GM12878 (cell line): ENCODE data around the gene RABL2B. TPM values are rescaled to one million over a fixed set of nuclear protein-coding genes. Genes with fewer than 3 reads are reported as not detected.

Experiments used
- ATAC-seq: fragments of 200-7000 bp; cut with Tn5 transposase; 3 replicates; pipeline ENCODE4 v1.9.1; 2020; ENCODE audit warnings: mild to moderate bottlenecking, moderate library complexity
- BruUV-seq: library from RNA; stranded (reverse); fragments of 400-500 nt; replicated peaks from 2 replicates; lab custom pipeline; 2021; lab: Mats Ljungman, UMichigan
- CTCF ChIA-PET: fragments of 300-600 bp; sonication (Branson Sonifier 250); formaldehyde crosslinking; extraction: SDS; loops from one replicate; lab custom pipeline; 2021; ENCODE audit warnings: inconsistent platforms; lab: Yijun Ruan, JAX
- POLR2A ChIA-PET: fragments of 350-600 bp; formaldehyde crosslinking; extraction: SDS; loops from one replicate; lab custom pipeline; 2021; ENCODE audit warnings: inconsistent platforms; lab: Charles Lee
- RAD21 ChIA-PET: fragments of 300-600 bp; sonication (Branson Sonifier 250); formaldehyde crosslinking; loops from one replicate; lab custom pipeline; 2023; ENCODE audit warnings: antibody characterized with exemption; ENCODE audit not compliant: unreplicated experiment; lab: Charles Lee
- SMC1A ChIA-PET: fragments of 300-600 bp; sonication (Branson Sonifier 250); formaldehyde crosslinking; loops from one replicate; lab custom pipeline; 2023; ENCODE audit not compliant: unreplicated experiment, uncharacterized antibody; lab: Charles Lee
- DNase-seq: peaks from one replicate; pipeline ENCODE4 v3.0.0-alpha.2; 2011; ENCODE audit warnings: low read depth, low spot score
- FAIRE-seq: peaks from 3 replicates; lab custom pipeline; 2011; peaks lifted over from hg19 to GRCh38; lab: Jason Lieb, UNC
- H2AFZ ChIP-seq: 2 replicates; pipeline ENCODE4 v1.6.0; 2011; ENCODE audit warnings: low read depth, low read length, control low read depth; ENCODE audit not compliant: control insufficient read depth
- H3K27ac ChIP-seq: 2 replicates; pipeline ENCODE4 v1.5.1; 2011; ENCODE audit warnings: control low read depth; ENCODE audit not compliant: control insufficient read depth, insufficient read depth
- H3K27me3 ChIP-seq, 2 experiments: replicated peaks in 1 of 2; 2 replicates each; pipeline versions ENCODE4 v1.6.0 to v1.6.1; 2011; ENCODE audit warnings: low read length in 1 of 2; ENCODE audit not compliant: control insufficient read depth in 2 of 2, insufficient read depth in 2 of 2
- H3K36me3 ChIP-seq, 2 experiments: 2 replicates each; pipeline ENCODE4 v1.5.1; 2011; ENCODE audit warnings: low read length in 1 of 2; ENCODE audit not compliant: control insufficient read depth in 2 of 2, insufficient read depth in 2 of 2
- H3K4me1 ChIP-seq: 2 replicates; pipeline ENCODE4 v1.6.1; 2011; ENCODE audit warnings: mild to moderate bottlenecking, low read length, moderate library complexity, mixed read lengths; ENCODE audit not compliant: control insufficient read depth, insufficient read depth
- H3K4me2 ChIP-seq: 2 replicates; pipeline ENCODE4 v1.6.0; 2011; ENCODE audit warnings: control low read depth; ENCODE audit not compliant: control insufficient read depth, insufficient read depth
- H3K4me3 ChIP-seq: fragments of 200-600 bp; sonication (generic); 2 replicates; pipeline ENCODE4 v1.5.1; 2016
- H3K79me2 ChIP-seq: 2 replicates; pipeline ENCODE4 v1.6.0; 2011; ENCODE audit warnings: low read length; ENCODE audit not compliant: control insufficient read depth, insufficient read depth
- H3K9ac ChIP-seq: 2 replicates; pipeline ENCODE4 v1.8.0; 2011; ENCODE audit warnings: low read length, control low read depth, mixed read lengths; ENCODE audit not compliant: control insufficient read depth, insufficient read depth
- H3K9me3 ChIP-seq: replicated peaks from 3 replicates; pipeline ENCODE4 v1.5.1; 2011; ENCODE audit warnings: mild to moderate bottlenecking, low read length; ENCODE audit not compliant: control insufficient read depth, insufficient read depth
- H4K20me1 ChIP-seq: 2 replicates; pipeline ENCODE4 v1.6.0; 2011; ENCODE audit not compliant: control insufficient read depth, insufficient read depth
- BCLAF1 ChIP-seq: fragments of 450-650 bp; IDR thresholded peaks from 2 replicates; pipeline ENCODE4 v1.6.1; 2017; ENCODE audit warnings: antibody characterized with exemption, mild to moderate bottlenecking, moderate library complexity
- CBX3 ChIP-seq: fragments of 200-600 bp; sonication (generic); IDR thresholded peaks from 2 replicates; pipeline ENCODE4 v1.6.1; 2016; ENCODE audit warnings: low read depth, borderline replicate concordance
- CHD2 ChIP-seq: IDR thresholded peaks from 2 replicates; pipeline ENCODE4 v1.6.1; 2011; ENCODE audit warnings: low read depth, low read length, improper control_type of control experiment, borderline replicate concordance
- CREB1 ChIP-seq: IDR thresholded peaks from 2 replicates; pipeline ENCODE4 v1.6.1; 2012; ENCODE audit warnings: low read depth, mild to moderate bottlenecking, inconsistent platforms
- DPF2 ChIP-seq: fragments of 450-650 bp; IDR thresholded peaks from 2 replicates; pipeline ENCODE4 v1.6.1; 2017; ENCODE audit warnings: mild to moderate bottlenecking
- FOXM1 ChIP-seq: IDR thresholded peaks from 2 replicates; pipeline ENCODE4 v1.6.1; 2012; ENCODE audit warnings: low read depth, mild to moderate bottlenecking, inconsistent platforms, low read length, moderate library complexity
- HDGF ChIP-seq: fragments of 450-650 bp; IDR thresholded peaks from 2 replicates; pipeline ENCODE4 v1.6.1; 2016; ENCODE audit warnings: antibody characterized with exemption
- IRF3 ChIP-seq: fragments of 450-650 bp; IDR thresholded peaks from 2 replicates; pipeline ENCODE4 v1.6.1; 2014; ENCODE audit warnings: mild to moderate bottlenecking
- IRF5 ChIP-seq: fragments of 450-650 bp; IDR thresholded peaks from 2 replicates; pipeline ENCODE4 v1.6.1; 2017; ENCODE audit warnings: borderline replicate concordance
- LARP7 ChIP-seq: fragments of 450-650 bp; IDR thresholded peaks from 2 replicates; pipeline ENCODE4 v1.6.1; 2017; ENCODE audit warnings: mild to moderate bottlenecking
- NFYA ChIP-seq: IDR thresholded peaks from 2 replicates; pipeline ENCODE4 v1.6.1; 2011; ENCODE audit warnings: low read depth, mild to moderate bottlenecking, low read length, improper control_type of control experiment, borderline replicate concordance
- RB1 ChIP-seq: fragments of 450-650 bp; formaldehyde crosslinking; IDR thresholded peaks from 2 replicates; pipeline ENCODE4 v1.6.1; 2017; ENCODE audit warnings: mild to moderate bottlenecking, borderline replicate concordance
- RUNX3 ChIP-seq: IDR thresholded peaks from 2 replicates; pipeline ENCODE4 v1.6.1; 2012; ENCODE audit warnings: low read length, inconsistent platforms
- SIX5 ChIP-seq: IDR thresholded peaks from 2 replicates; pipeline ENCODE4 v1.6.1; 2011; ENCODE audit warnings: mild to moderate bottlenecking, low read depth, low read length, moderate library complexity; ENCODE audit not compliant: severe bottlenecking
- STAT1 ChIP-seq: fragments of 450-650 bp; conservative IDR thresholded peaks from 2 replicates; pipeline ENCODE4 v1.6.1; 2014; ENCODE audit warnings: antibody characterized with exemption, mild to moderate bottlenecking
- TCF3 ChIP-seq: IDR thresholded peaks from 2 replicates; pipeline ENCODE4 v1.6.1; 2012; ENCODE audit warnings: low read depth, mild to moderate bottlenecking, low read length, borderline replicate concordance; ENCODE audit not compliant: insufficient read depth
- WRNIP1 ChIP-seq: IDR thresholded peaks from 2 replicates; pipeline ENCODE4 v1.6.1; 2011; ENCODE audit warnings: low read depth, low read length, improper control_type of control experiment, borderline replicate concordance
- ZSCAN29 ChIP-seq: fragments of 450-650 bp; IDR thresholded peaks from 2 replicates; pipeline ENCODE4 v1.6.1; 2017; ENCODE audit warnings: mild to moderate bottlenecking, moderate library complexity
- ZZZ3 ChIP-seq: IDR thresholded peaks from 2 replicates; pipeline ENCODE4 v1.6.1; 2011; ENCODE audit warnings: low read depth; ENCODE audit not compliant: control insufficient read depth, insufficient read length
- WGBS: methylation state at CpG from one replicate; pipeline ENCODE4 v1.1.6; 2016; ENCODE audit warnings: low lambda C conversion rate; ENCODE audit not compliant: insufficient replicate concordance, insufficient coverage; ENCODE audit errors: missing lambda C conversion rate; 5-methylcytosine and 5-hydroxymethylcytosine counted together
- in situ Hi-C: fragments of 300-500 bp; cut with MboI; formaldehyde crosslinking; loops from 9 replicates; pipeline ENCODE4 v1.14.3; 2018; ENCODE audit warnings: mixed read lengths
- intact Hi-C: fragments of 100-400 bp; cut with micrococcal nuclease; formaldehyde crosslinking; loops from one replicate; pipeline ENCODE4 v1.14.2; 2022; ENCODE audit not compliant: unreplicated experiment
- polyA plus RNA-seq, 11 experiments: library from polyadenylated mRNA; depleted of rRNA in 4 of 11; unstranded in 6 of 11; stranded (reverse) in 5 of 11; fragments of >200 nt; fragmentation: Nextera tagmentation in 4 of 11; fragmentation: Illumina TruSeq in 1 of 11; extraction: Ambion mirVana in 4 of 11; extraction: Trizol in 1 of 11; gene quantifications; 1 replicate in 1 of 11; 2 replicates in 10 of 11; pipeline versions ENCODE4 v1.2.1 to v1.2.3, GENCODE V29; 2011 to 2016; ENCODE audit warnings: inconsistent platforms in 2 of 11, missing spikeins in 2 of 11, low read depth in 1 of 11
- total RNA-seq, 4 experiments: library from RNA; depleted of rRNA in 3 of 4; stranded (reverse); fragments of >200 nt in 3 of 4; fragmentation: Illumina TruSeq in 1 of 4; extraction: Trizol in 1 of 4; gene quantifications; 2 replicates each; pipeline versions ENCODE4 v1.2.1 to v1.2.3, GENCODE V29; 2013 to 2021

RABL2B gene
- total and polyA plus RNA-seq, 10 of the 15 experiments (the other 5 are each of a cell fraction or from before 2014, with no cell fraction given) = 3.1 to 27.4 (median 14.4) TPM

GRCh38 chr22:50730941-50731661, 52.3 kb downstream of the RABL2B start:
- H3K4me3 ChIP-seq = no peak overlapping the region
- no peak for ATAC-seq

More at GRCh38 chr22:50730941-50731661, 52.3 kb downstream of the RABL2B start:
- no peaks in the 10 kb centered on the region for H3K4me1 ChIP-seq
- no peak overlapping the region for H3K27ac ChIP-seq
- DNase-seq = no peak
- CTCF ChIA-PET = no interaction called here
- no peaks in the 10 kb centered on the region for H3K9me3 ChIP-seq
- TF ChIP-seq STAT1 = no peak
- no peak for TF ChIP-seq SIX5
- TF ChIP-seq RB1 = no peak
- no peak for TF ChIP-seq IRF5
- TF ChIP-seq CHD2 = no peak
- no peak for TF ChIP-seq WRNIP1
- no peak for TF ChIP-seq FOXM1
- TF ChIP-seq LARP7 = no peak
- no peak for TF ChIP-seq CREB1
- TF ChIP-seq NFYA = no peak
- TF ChIP-seq IRF3 = no peak
- TF ChIP-seq DPF2 = no peak
- no peak for TF ChIP-seq ZSCAN29
- TF ChIP-seq TCF3 = no peak
- no peak for TF ChIP-seq RUNX3
- no peak for TF ChIP-seq CBX3
- no peak for TF ChIP-seq HDGF
- TF ChIP-seq ZZZ3 = no peak
- TF ChIP-seq BCLAF1 = no peak
- no peaks in the 10 kb centered on the region for H3K79me2 ChIP-seq
- FAIRE-seq = no peak
- no peaks in the 10 kb centered on the region for H3K36me3 ChIP-seq
- POLR2A ChIA-PET = no interaction called here
- intact Hi-C loops (no loop called here), in situ Hi-C loops (no loop called here)
- H4K20me1 ChIP-seq = no peaks in the 10 kb centered on the region
- no peak overlapping the region for H3K9ac ChIP-seq
- 65% methylated on average over 19 of the region's 76 CpGs for WGBS
- no peak overlapping the region for H2AFZ ChIP-seq
- H3K4me2 ChIP-seq = no peak overlapping the region
- SMC1A ChIA-PET = no interaction called here
- H3K27me3 ChIP-seq = no peaks in the 10 kb centered on the region; a peak in 1 of 4 replicates
- RAD21 ChIA-PET = no interaction called here
- BruUV-seq = no TSS peak
